H9 (cell line): ENCODE results near the gene OSTF1. TPM values are rescaled to one million over a fixed set of nuclear protein-coding genes. Genes with fewer than 3 reads are reported as not detected.

Source experiments
- DNase-seq: peaks from one replicate; pipeline ENCODE4 v3.0.0-alpha.2; 2017
- H2AFZ ChIP-seq: one replicate; pipeline ENCODE4 v1.6.1; 2013; ENCODE audit warnings: mild to moderate bottlenecking, low read length, control low read depth, moderate library complexity
- H2AK5ac ChIP-seq: 2 replicates; pipeline ENCODE4 v1.6.1; 2013; ENCODE audit warnings: low read length, control low read depth, mixed read lengths; ENCODE audit not compliant: insufficient read length
- H2BK120ac ChIP-seq: one replicate; pipeline ENCODE4 v1.6.1; 2013; ENCODE audit warnings: low read depth, mild to moderate bottlenecking, low read length, control low read depth, inconsistent platforms; ENCODE audit not compliant: poor library complexity, severe bottlenecking
- H2BK12ac ChIP-seq: 2 replicates; pipeline ENCODE4 v1.6.1; 2013; ENCODE audit warnings: low read length, control low read depth, mixed read lengths, low read depth; ENCODE audit not compliant: insufficient read length
- H2BK15ac ChIP-seq: 2 replicates; pipeline ENCODE4 v1.6.1; 2013; ENCODE audit warnings: low read depth, low read length, control low read depth
- H2BK20ac ChIP-seq: one replicate; pipeline ENCODE4 v1.6.1; 2013; ENCODE audit warnings: low read depth, mild to moderate bottlenecking, low read length, control low read depth, inconsistent platforms; ENCODE audit not compliant: poor library complexity, severe bottlenecking
- H2BK5ac ChIP-seq: 2 replicates; pipeline ENCODE4 v1.6.1; 2013; ENCODE audit warnings: low read length, control low read depth, mixed read lengths; ENCODE audit not compliant: insufficient read length
- H3K14ac ChIP-seq: 2 replicates; pipeline ENCODE4 v1.6.1; 2013; ENCODE audit warnings: low read length, control low read depth; ENCODE audit not compliant: insufficient read depth
- H3K18ac ChIP-seq: 2 replicates; pipeline ENCODE4 v1.6.1; 2013; ENCODE audit warnings: low read depth, mild to moderate bottlenecking, mixed read lengths, low read length, control low read depth; ENCODE audit not compliant: insufficient read length
- H3K23ac ChIP-seq: 2 replicates; pipeline ENCODE4 v1.6.1; 2013; ENCODE audit warnings: low read length, control low read depth, mixed read lengths, low read depth; ENCODE audit not compliant: insufficient read length
- H3K23me2 ChIP-seq: 2 replicates; pipeline ENCODE4 v1.6.1; 2013; ENCODE audit warnings: low read depth, mild to moderate bottlenecking, mixed read lengths, low read length, control low read depth; ENCODE audit not compliant: insufficient read length, poor library complexity, severe bottlenecking
- H3K27ac ChIP-seq: 2 replicates; pipeline ENCODE4 v1.5.1; 2013; ENCODE audit warnings: low read length, control low read depth, mixed read lengths, low read depth; ENCODE audit not compliant: insufficient read length
- H3K27me3 ChIP-seq: 2 replicates; pipeline ENCODE4 v1.6.1; 2013; ENCODE audit warnings: low read length, control low read depth, inconsistent platforms; ENCODE audit not compliant: insufficient read depth
- H3K4ac ChIP-seq: 2 replicates; pipeline ENCODE4 v1.6.1; 2013; ENCODE audit warnings: low read depth, mild to moderate bottlenecking, control low read depth, inconsistent platforms, low read length, moderate library complexity
- H3K4me1 ChIP-seq: 2 replicates; pipeline ENCODE4 v1.6.1; 2013; ENCODE audit warnings: low read length, control low read depth, inconsistent platforms; ENCODE audit not compliant: insufficient read depth
- H3K4me2 ChIP-seq: 2 replicates; pipeline ENCODE4 v1.6.1; 2013; ENCODE audit warnings: low read length, control low read depth, mixed read lengths; ENCODE audit not compliant: insufficient read length, insufficient read depth
- H3K56ac ChIP-seq: 2 replicates; pipeline ENCODE4 v1.6.1; 2013; ENCODE audit warnings: low read depth, mild to moderate bottlenecking, mixed read lengths, low read length, control low read depth; ENCODE audit not compliant: insufficient read length
- H3K79me1 ChIP-seq: 2 replicates; pipeline ENCODE4 v1.6.1; 2013; ENCODE audit warnings: low read depth, mild to moderate bottlenecking, moderate library complexity, low read length, control low read depth, inconsistent platforms; ENCODE audit not compliant: insufficient read depth, poor library complexity, severe bottlenecking
- H3K79me2 ChIP-seq: 2 replicates; pipeline ENCODE4 v1.6.1; 2013; ENCODE audit warnings: low read length, control low read depth, inconsistent platforms; ENCODE audit not compliant: insufficient read depth
- H3K9ac ChIP-seq: 2 replicates; pipeline ENCODE4 v1.6.1; 2013; ENCODE audit warnings: low read length, control low read depth, mixed read lengths; ENCODE audit not compliant: insufficient read length; ENCODE audit errors: extremely low read depth
- H3K9me3 ChIP-seq: one replicate; pipeline ENCODE4 v1.6.1; 2013; ENCODE audit warnings: low read depth, low read length, inconsistent platforms; ENCODE audit not compliant: control insufficient read depth
- H3T11ph ChIP-seq: one replicate; pipeline ENCODE4 v1.6.1; 2013; ENCODE audit warnings: mild to moderate bottlenecking, low read length, control low read depth, inconsistent platforms
- H4K20me1 ChIP-seq: one replicate; pipeline ENCODE4 v1.6.1; 2013; ENCODE audit not compliant: control insufficient read depth, insufficient read length, insufficient read depth
- H4K5ac ChIP-seq: 2 replicates; pipeline ENCODE4 v1.6.1; 2013; ENCODE audit warnings: low read depth, mild to moderate bottlenecking, mixed read lengths, low read length, control low read depth; ENCODE audit not compliant: insufficient read length
- H4K8ac ChIP-seq: replicated peaks from 2 replicates; pipeline ENCODE4 v1.6.1; 2013; ENCODE audit warnings: low read length, control low read depth, mixed read lengths, low read depth; ENCODE audit not compliant: insufficient read length
- H4K91ac ChIP-seq: 2 replicates; pipeline ENCODE4 v1.6.1; 2013; ENCODE audit warnings: low read depth, mild to moderate bottlenecking, moderate library complexity, mixed read lengths, low read length, control low read depth; ENCODE audit not compliant: insufficient read length
- H3K27ac Mint-ChIP-seq, 3 experiments: 2 replicates in 2 of 3; 3 replicates in 1 of 3; pipeline ENCODE4 v1.8.0; 2020 to 2021; ENCODE audit warnings: mixed read lengths in 3 of 3, mild to moderate bottlenecking in 1 of 3, moderate library complexity in 1 of 3
- H3K27me3 Mint-ChIP-seq: 2 replicates; pipeline ENCODE4 v1.8.0; 2021; ENCODE audit warnings: low read depth, mild to moderate bottlenecking, moderate library complexity, mixed read lengths
- H3K36me3 Mint-ChIP-seq, 3 experiments: 2 replicates in 2 of 3; 3 replicates in 1 of 3; pipeline ENCODE4 v1.8.0; 2020 to 2021; ENCODE audit warnings: low read depth in 3 of 3, mixed read lengths in 3 of 3; ENCODE audit not compliant: insufficient read depth in 1 of 3
- H3K4me1 Mint-ChIP-seq, 2 experiments: 2 replicates each; pipeline ENCODE4 v1.8.0; 2020; ENCODE audit warnings: mixed read lengths in 2 of 2
- H3K4me3 Mint-ChIP-seq, 2 experiments: 2 replicates in 1 of 2; 3 replicates in 1 of 2; pipeline ENCODE4 v1.8.0; 2020 to 2021; ENCODE audit warnings: mild to moderate bottlenecking in 2 of 2, mixed read lengths in 2 of 2, moderate library complexity in 1 of 2
- H3K9me3 Mint-ChIP-seq, 2 experiments: 2 replicates in 1 of 2; 3 replicates in 1 of 2; pipeline ENCODE4 v1.8.0; 2020; ENCODE audit warnings: mild to moderate bottlenecking in 2 of 2, mixed read lengths in 2 of 2, moderate library complexity in 1 of 2
- CTCF ChIP-seq: fragments of 200-600 bp; sonication (generic); conservative IDR thresholded peaks from 3 replicates; pipeline ENCODE4 v1.8.0; 2021; ENCODE audit warnings: antibody characterized with exemption, mild to moderate bottlenecking
- WGBS: extraction: QIAGEN DNeasy Blood & Tissue Kit; methylation state at CpG from one replicate; pipeline ENCODE4 v1.1.7; 2013; ENCODE audit warnings: missing lambda C conversion rate, low lambda C conversion rate, mixed read lengths; ENCODE audit not compliant: insufficient read length; ENCODE audit errors: extremely low coverage; 5-methylcytosine and 5-hydroxymethylcytosine counted together
- total RNA-seq: library from RNA; stranded (reverse); gene quantifications from 2 replicates; pipeline ENCODE4 v1.2.1, GENCODE V29; 2021

The OSTF1 gene
- total RNA-seq, 1 experiment from 2014 or later, result 16.1 TPM

GRCh38 chr9:75123696-75124095 is 35.4 kb downstream of the OSTF1 start:
- TF ChIP-seq CTCF, result no peak
- H3K27ac ChIP-seq, result no peak overlapping the region
- no peak overlapping the region for H2BK5ac ChIP-seq
- H3K9me3 Mint-ChIP-seq, result no peaks in the 10 kb centered on the region
- H2BK15ac ChIP-seq, result no peak overlapping the region
- no peak for DNase-seq
- no peak overlapping the region for H2BK12ac ChIP-seq
- H3K27ac Mint-ChIP-seq, result no peak overlapping the region; a peak in 1 of 7 replicates
- no peak overlapping the region for H2AK5ac ChIP-seq
- H3K27me3 Mint-ChIP-seq, result no peaks in the 10 kb centered on the region
- no peak overlapping the region for H3K14ac ChIP-seq
- no peak overlapping the region for H3K4me2 ChIP-seq
- H2BK20ac ChIP-seq, result no peak overlapping the region
- H3K27me3 ChIP-seq, result no peaks in the 10 kb centered on the region
- no peaks in the 10 kb centered on the region for H3K9me3 ChIP-seq
- H3K4me1 ChIP-seq, result peaks cover 9% of the 10 kb centered on the region; the same call in 1 of the 2 replicates
- H3K56ac ChIP-seq, result no peak overlapping the region
- no peak overlapping the region for H3K18ac ChIP-seq
- H4K20me1 ChIP-seq, result no peaks in the 10 kb centered on the region
- H3K4ac ChIP-seq, result no peak overlapping the region
- WGBS, result no CpG with 5 or more reads among the region's 10 CpGs
- no peaks in the 10 kb centered on the region for H3K79me2 ChIP-seq
- no peaks in the 10 kb centered on the region for H3K79me1 ChIP-seq
- H4K8ac ChIP-seq, result no peak overlapping the region
- peaks cover 11% of the 10 kb centered on the region in 2 experiments for H3K4me1 Mint-ChIP-seq
- no peak overlapping the region for H3T11ph ChIP-seq
- no peak overlapping the region for H3K4me3 Mint-ChIP-seq
- no peak overlapping the region for H4K5ac ChIP-seq
- no peak overlapping the region for H3K9ac ChIP-seq
- no peaks in the 10 kb centered on the region for H3K23me2 ChIP-seq
- H2AFZ ChIP-seq, result no peak overlapping the region
- peaks cover 0 to 9% (median 5%) of the 10 kb centered on the region in 3 experiments; a peak in 5 of 7 replicates for H3K36me3 Mint-ChIP-seq
- H3K23ac ChIP-seq, result no peak overlapping the region
- no peak overlapping the region for H4K91ac ChIP-seq
- H2BK120ac ChIP-seq, result no peak overlapping the region
